NCI-H2081 treated with DMSO at 0.1 percent for 48 hours (cell line): ENCODE results near the gene SERGEF.

Source experiments
- DNase-seq: peaks from one replicate; lab custom pipeline; 2025; lab: John Stamatoyannopoulos, UW

Gene SERGEF

DNA sequence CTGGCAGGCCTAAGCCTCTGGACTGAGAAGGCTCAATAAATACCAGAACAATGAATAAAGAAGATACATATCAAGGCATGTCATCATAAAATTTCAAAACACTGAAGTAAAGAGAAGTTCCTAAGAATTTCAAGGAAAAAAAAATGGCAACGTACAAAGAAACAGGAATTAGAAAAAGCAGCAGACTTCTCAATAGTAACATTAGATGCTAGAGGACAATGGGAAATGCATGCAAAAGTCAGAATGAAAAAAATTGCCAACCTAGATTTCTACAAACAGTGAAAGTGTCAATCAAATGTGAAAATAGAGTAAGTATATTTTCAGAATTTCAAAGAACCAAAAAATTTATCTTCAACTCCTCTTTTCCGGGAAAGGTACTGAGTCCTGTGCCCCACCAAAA lies 153.3 kb downstream of the SERGEF start:
- no peak for DNase-seq

DNA sequence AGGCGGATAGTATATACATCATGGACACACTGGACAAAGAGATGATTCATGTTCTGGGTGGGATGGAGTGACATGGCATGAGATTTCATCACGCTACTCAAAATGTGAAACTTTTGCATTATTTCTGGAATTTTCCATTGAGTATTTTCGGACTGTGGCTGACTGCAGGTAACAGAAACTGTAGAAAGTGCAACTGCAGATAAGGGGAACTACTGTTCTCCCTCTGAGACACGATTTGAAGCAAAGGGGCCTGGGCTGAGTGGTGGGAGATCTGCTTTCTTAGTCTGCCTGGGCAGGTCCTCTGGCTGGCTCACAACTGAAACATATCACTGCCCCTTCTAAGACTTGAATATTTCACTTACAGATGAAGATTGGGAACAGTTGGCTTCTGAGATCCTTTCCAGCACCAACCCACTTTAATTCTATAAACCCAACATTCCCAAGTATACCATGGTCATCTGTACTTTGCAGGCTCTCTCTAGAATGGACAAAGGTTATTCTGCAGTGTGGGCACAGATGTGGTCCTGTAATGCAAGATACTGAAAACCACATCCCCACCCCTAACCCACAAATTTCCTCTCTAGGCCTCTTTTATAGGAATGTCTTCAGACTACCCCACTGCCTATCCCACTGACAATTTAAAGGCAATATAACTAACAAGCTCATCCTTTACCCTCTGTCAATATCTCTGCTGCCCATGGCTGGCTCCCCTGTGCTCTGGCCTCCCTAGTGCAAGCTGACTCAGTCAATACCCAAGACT lies 157.1 kb downstream of the SERGEF start:
- DNase-seq: no peak

GRCh38 chr11:17853280-17853679 lies 159.6 kb downstream of the SERGEF start:
- no peak for DNase-seq

DNA sequence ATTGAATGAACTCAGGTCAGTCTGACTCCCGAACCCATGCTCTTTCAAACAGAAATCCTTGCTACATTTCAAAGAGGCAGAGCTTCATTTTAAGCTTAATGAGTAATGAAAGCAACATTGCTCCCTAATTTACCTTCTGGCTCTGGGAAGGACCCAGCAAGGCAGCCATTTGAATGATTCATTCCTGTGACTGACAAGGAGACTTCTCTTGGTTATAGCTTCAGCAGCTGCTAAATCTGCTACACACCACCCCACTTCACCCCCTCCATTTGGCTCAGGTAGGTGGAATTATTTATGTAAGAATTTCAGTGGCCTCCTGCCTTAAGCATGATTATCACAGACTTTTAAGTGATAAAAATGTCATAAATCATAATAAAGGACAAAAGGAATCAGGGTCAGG lies 160.6 kb downstream of the SERGEF start:
- no peak for DNase-seq

GRCh38 chr11:17851697-17852096 lies 161.2 kb downstream of the SERGEF start:
- DNase-seq: no peak

- no peak for DNase-seq
These were observed 162.5 kb downstream of the SERGEF start for GRCh38 chr11:17850336-17850735.

DNA sequence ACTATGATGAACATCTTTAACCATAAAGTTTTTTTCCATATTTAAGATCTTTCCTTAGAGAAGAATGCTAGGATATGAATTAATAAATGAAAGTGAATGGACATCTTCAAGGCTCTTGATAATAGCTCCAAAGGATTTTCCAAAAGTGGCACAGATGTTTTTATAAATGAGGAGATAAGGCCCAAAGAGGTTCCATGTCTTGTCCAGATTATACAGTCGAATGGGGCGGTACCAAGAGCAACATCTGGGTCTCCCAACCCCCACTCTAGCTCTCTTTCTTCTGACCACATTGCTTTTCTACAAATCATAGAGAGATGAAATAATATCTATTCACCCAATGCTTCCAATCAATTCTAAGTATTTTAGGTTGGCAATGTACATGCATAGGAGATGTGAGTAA lies 164.1 kb downstream of the SERGEF start:
- no peak for DNase-seq

DNA sequence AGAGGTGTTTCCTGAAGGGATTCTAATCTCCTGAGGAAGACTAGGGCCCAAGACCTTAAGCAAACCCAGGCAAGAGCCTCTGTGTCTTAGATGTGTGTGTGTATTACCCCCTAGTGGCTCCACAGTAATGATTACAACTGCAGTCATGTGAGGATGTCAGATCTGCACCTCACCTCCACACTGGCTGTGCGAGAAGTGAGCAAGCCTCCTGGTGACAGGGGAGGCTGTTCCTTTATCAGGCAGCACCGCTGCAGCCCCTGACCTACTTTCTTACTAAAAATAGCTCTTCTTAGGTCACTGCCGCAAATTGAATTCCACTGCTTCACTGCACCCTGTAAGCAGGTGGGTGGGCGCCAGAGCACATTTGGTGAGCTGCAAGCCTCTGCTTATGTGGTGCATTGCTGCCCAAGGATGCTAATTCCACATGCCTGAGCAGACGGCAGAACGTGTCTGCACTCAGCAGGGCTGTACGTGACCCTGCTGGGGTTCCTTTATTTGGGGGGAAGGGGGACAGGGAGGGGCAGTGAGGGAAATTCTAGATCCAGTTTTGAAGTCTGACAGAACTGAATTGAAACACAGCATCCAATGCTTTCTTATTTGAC lies 165.9 kb downstream of the SERGEF start:
- no peak for DNase-seq

GRCh38 chr11:17845431-17845881 lies 167.4 kb downstream of the SERGEF start:
- DNase-seq: no peak

- no peak for DNase-seq
These were observed 172.7 kb downstream of the SERGEF start for GRCh38 chr11:17840101-17840548.

- no peak for DNase-seq
These were observed 173.4 kb downstream of the SERGEF start for GRCh38 chr11:17839450-17839849.

DNA sequence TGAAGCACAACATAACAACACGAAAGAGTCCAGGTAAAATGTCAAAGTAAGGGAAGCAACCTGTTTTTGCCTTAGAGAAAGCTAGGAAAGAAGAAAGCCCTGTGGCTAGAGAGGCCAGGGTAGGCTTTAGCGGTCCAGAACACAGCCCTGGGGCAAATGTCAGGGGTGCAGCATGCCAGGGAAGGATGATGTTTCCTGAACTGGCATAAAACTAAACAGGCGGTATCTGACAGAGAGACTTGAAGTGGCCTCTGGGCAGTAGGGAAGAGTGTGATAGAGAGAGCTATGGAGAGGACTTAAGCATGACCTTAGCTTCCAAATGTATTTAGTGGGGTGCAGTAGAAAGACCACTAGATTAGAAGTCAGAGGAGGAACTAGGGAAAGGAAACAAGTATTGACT lies 174.7 kb downstream of the SERGEF start:
- no peak for DNase-seq

DNA sequence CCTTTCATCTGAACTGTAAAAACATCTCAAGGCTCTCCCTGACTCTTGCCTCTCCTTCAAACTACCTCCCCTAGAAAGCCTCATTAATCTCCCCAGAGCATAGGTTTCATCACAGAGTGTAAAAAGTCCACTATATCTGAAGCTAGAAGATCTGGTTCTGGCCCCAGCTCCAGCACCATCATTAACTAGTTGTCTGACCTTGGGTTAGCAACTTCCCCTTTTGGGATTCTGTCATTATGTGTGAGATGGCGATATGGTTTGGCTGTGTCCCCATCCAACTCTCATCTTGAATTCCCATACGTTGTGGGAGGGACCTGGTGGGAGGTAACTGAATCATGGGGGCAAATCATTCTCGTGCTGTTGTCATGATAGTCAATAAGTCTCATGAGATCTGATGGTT lies 181.0 kb downstream of the SERGEF start:
- DNase-seq: no peak

DNA sequence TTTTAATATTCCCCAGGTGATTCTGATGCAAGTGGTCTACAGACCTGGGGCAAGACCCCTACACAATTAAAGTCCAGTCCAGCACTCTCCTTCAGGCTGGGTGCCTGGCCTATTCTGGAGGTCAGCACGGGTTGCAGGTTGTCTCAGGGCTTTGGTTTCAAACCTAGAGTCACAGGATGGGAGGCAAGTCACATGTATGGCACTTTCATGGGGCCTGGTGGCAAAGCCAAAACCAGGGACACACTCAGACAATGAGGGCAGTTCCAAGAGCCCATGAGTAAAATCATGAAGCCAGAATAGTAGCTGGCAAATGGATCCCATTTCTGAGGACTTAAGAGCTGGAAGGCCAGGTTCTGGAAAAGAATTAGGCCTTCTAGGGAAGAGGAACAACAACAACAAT lies 181.6 kb downstream of the SERGEF start:
- no peak for DNase-seq

DNA sequence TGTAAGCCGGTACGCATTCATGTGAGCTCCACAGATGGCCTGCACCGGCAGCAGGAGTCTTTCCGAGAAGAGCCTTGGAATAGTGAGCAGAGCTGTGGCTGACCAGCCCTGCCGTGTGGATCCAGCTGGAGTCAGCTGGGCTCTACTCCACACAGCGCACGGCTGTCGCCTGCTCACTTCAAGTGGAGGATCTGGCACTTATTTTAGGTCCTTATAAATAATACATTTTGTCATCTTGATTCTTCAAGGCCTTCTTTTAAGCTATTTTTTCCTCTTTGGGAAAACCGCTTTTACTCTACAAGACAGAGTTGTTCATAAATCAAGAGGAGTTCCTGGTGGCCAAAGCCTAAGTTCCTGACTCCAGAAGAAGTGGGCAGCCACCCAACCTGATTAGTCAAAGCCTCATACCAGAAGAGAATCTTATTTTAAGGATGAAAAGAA lies 184.5 kb downstream of the SERGEF start:
- DNase-seq: no peak

DNA sequence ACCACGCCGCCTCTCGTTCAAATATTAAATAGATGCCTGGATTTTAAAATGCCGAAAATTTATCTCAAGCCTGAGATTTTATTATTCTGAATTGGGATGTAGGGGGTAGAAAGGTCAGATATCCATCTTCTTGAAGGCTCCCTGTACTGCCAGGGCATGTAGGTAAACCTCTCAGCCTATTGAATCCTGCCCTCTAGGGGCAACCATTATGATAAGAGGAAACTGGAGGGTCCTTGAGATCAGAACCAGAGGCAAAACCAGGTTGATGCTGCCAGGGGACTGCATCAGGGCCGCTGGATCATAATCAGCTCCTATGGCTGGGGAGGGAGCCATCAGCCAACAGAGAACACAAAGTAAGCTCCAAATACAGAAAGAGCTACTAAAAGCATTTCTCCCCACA lies 185.8 kb downstream of the SERGEF start:
- DNase-seq: no peak

- no peak for DNase-seq
These were observed 190.5 kb downstream of the SERGEF start for GRCh38 chr11:17822401-17822781.

- no peak for DNase-seq
These were observed 191.0 kb downstream of the SERGEF start for GRCh38 chr11:17821648-17822400.

DNA sequence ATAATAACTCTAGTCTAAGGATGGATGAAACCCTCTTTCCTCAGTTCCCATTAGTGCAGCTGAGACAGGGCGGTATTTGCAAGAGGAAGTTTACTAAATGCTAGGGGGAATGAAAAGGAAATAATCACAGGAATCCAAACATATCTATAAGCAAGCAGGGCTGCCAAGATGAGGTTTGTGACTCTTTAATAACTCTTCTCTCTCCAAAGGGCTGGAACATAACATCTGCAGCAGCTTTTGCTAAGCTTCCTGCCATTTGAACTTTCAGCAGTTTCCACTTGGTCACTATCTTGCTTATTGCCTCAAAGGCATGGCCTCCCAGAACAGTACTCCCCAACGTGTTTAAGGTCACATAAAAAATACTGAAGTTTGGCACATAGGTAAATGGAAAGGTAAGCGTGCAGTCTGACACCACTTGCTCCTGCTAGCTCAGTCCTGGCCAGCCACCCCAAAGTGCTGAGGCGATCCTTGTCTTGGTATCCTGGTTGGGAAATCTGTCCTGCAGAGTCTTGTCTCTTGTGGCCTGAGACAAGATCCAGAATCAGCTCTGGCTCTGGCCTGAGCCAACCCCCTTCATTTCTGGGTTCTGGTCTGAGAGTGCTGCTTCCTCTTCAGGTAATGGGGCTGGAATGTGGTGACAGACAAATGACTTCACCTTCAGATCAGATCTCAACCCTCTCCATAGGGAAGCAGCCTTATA lies 196.5 kb downstream of the SERGEF start:
- DNase-seq: no peak

GRCh38 chr11:17814546-17814945 lies 198.3 kb downstream of the SERGEF start:
- DNase-seq: no peak

DNA sequence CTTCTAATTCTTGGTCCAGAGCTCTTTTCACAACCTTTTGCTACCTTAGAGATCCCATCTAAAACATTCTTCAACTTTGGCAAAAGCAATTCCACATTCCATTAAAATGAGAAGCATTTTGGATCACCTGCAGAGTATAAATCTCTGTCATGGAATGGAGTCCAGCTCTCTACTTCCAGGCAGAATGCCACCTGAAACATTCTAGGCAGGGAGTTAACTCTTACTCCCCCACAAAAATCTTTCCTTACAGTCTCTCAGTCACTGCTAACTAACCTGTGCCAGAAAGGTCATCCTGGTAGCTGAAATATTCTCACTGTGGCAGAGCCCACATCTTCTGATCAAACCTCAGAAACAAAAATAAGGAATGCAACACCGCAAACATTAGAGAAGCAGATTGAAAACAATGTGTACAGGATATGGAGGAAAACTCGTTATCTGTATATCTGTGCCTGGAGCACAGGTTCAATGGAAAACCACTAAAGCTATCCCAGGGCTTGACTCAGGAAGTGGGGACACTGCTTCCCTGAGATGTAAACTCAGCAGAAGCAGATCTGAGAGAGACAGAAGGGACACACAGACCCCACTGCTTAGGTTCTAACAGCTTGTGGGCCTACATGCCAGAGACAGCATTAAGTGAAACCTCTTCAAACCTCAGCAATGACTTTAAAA lies 199.3 kb downstream of the SERGEF start:
- no peak for DNase-seq

GRCh38 chr11:17812865-17813187 lies 200.0 kb downstream of the SERGEF start:
- no peak for DNase-seq
